ENCODE results near the gene LPP.

GRCh38 chr3:188826574-188826973 lies 672.6 kb downstream of the LPP start:
- TF ChIP-seq EZH2 (IDR thresholded peaks at IDR 0.05; ENCODE audit: low read length) (no peak), CTCF (optimal IDR thresholded peaks at IDR 0.05 in 1 of 3, IDR thresholded peaks at IDR 0.05 in 1 of 3, conservative IDR thresholded peaks at IDR 0.05 in 1 of 3; ENCODE audit: extremely low read depth in 1 of 3, insufficient read depth in 2 of 3, low read length in 3 of 3) (no peak)

Measured in keratinocyte (primary cell).